ENCODE data around the gene MAST2.
A peak's percentile ranks its signal among the peaks of the same experiment; 100 is the strongest.
"Not testable (repeated sequence)": the region's sequence is repeated elsewhere in the genome, so short reads cannot be mapped to it uniquely, and the experiment has no call there.

MAST2 gene

GRCh38 chr1:46030876-46031660 is 227.7 kb downstream of the MAST2 start:
- DNase-seq, result no peak

DNA sequence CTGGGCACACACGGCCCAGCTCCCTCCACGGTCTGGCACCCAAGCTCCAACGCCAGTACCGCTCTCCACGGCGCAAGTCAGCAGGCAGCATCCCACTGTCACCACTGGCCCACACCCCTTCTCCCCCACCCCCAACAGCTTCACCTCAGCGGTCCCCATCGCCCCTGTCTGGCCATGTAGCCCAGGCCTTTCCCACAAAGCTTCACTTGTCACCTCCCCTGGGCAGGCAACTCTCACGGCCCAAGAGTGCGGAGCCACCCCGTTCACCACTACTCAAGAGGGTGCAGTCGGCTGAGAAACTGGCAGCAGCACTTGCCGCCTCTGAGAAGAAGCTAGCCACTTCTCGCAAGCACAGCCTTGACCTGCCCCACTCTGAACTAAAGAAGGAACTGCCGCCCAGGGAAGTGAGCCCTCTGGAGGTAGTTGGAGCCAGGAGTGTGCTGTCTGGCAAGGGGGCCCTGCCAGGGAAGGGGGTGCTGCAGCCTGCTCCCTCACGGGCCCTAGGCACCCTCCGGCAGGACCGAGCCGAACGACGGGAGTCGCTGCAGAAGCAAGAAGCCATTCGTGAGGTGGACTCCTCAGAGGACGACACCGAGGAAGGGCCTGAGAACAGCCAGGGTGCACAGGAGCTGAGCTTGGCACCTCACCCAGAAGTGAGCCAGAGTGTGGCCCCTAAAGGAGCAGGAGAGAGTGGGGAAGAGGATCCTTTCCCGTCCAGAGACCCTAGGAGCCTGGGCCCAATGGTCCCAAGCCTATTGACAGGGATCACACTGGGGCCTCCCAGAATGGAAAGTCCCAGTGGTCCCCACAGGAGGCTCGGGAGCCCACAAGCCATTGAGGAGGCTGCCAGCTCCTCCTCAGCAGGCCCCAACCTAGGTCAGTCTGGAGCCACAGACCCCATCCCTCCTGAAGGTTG is 231.4 kb downstream of the MAST2 start:
- no peak for DNase-seq

DNA sequence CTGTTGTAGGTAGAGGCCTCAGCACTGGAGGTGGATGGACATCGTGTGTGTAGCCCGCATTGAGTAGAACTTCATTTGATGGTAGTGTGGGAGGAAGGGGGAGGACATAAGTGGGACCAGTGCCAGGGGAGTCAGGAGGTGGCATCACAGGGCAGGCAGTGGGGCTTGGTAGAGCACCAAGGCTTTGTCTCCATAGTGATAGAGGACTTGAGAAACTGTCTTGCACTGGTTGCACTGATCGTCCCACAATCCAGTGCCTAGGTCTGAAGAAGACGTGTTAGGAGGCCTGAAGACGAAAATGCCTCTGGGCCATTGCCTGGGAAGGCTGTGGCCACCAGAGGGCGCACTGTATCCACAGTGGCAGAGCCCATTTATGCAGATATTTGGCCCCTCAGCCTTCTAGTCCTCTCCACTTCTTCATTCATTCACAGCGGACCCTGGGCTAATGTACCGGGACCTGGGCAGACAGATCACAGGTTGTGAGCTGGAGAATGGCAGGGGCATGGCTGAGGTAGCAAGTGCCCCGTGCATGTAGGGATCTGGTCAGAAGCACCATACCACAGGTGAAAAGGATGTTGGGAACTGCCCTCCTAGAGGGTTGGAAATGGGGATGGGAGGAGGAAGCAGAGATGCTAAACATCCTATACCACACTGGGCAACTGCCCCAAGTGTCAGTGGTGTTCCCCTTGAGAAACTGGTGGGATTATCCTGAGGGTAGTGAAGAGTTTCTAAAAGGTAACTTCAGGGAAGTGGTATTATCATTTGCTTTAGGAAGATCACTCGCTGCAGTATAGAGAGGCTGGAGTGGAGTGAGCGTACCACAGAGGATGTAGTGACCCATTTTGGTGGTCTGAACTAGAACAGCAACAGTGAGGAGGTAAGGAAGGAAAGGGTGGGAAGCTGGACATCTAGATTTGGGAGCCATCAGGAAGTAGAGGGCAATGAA is 233.8 kb downstream of the MAST2 start:
- DNase-seq, result peak; percentile 92

DNA sequence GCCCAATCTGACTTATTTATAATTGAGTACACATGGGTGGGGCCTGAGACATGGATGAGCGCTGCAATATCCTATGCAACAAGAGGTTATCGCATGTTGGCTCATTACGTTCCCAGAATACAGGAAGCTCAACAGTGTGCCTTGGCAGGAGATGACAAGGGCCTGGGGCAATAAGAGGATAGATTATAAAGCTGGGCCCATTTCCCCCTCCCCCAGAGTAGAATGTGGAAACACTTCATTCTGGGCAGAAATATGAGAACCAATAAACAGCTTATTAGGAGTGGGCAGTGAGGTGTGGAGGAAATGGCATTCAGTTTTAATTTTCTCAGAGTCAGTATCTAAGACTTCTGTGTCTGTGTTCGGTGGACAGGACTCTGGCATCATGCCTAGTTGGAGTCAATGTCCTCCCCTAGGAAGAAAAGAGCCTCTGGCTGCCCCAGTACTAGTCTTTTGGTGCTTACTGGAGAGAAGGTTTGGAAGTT is 236.2 kb downstream of the MAST2 start:
- DNase-seq, result no peak

DNA sequence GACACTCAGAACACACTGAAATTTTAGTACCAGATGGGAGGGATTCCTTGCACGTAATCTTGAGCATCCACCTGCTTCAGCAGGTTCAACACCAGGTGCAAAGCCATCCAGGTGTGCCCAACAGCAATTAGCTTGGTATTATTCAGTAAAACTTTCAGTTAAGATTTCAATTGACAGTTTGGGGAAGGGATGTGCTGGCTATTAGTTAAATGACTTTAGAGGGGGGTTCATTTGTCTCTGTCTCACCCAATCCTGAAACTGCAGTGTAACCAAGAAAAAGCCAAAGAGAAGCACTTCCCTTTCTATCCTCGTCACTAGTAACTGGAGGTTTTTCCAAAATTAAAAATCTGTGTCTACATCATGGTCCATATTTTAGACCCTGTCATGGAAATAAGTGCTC is 238.1 kb downstream of the MAST2 start:
- no peak for DNase-seq

DNA sequence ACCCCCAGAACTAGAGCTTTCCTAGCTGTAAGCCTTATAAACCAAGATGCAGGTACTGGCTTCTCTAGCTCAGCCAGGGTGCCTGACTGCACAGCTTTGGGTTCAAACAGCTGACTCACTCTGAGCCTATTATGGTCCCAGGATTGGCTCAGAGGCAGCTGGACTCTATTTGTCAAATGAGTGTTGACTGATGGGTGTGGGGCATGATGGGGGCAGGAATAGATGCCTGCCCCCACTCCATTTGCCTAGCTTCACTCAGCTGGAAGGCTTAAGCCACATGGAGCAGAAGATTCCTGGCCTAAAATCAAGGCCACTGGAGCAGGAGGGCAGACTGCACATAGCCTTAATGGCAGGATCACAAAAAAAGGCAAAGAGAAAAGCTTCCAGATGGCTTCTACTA is 238.6 kb downstream of the MAST2 start:
- peak; percentile 63 for DNase-seq

DNA sequence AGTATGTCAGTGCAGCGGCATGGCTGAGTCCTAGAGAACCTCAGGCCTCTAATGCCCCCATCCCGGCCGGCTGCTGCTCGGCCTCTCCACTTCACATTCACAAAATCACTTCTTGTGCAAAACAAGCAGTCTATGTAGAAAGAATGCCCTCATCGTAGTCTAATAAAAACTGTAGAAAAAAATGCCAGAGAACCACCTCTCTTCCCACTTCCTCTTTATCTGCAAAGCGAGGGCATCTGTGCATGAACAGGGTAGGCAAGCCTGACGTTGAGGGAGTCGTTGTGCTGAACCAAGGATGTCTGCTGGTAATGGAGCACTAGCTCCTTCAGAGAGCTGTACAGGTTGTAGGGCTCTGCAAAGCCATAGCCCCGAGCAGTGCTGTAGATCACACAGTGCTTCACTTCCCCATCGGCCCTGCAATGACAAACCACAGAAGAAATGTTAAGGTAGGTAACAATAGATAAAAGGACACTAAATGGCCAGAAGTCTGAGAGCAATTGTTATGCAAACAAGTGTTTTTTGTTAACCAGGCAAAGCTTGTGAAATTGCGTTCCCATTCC is 240.1 kb downstream of the MAST2 start:
- DNase-seq, result no peak

- DNase-seq, result no peak
Measured at GRCh38 chr1:46044116-46044515, 240.7 kb downstream of the MAST2 start.

DNA sequence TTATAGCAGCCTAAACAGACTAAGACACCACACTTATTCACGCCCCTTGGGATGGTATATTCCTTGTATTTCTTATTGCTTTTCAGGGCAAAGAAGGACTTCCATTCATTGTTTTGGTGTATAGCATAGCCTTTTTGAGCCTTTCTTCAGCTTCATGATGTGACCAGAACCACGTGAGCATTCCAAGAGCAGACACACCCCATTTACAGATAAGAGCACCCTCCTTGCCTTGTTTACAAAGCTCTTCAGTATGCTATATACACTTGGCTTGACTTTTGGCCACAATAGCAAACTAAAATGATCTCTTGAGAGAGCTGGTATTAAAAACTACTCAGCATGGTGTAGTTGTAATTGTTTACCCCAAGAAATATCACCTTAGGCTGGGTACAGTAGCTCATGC is 250.3 kb downstream of the MAST2 start:
- DNase-seq, result no peak

- no peak for DNase-seq
Measured at GRCh38 chr1:46056325-46056724, 252.9 kb downstream of the MAST2 start.

DNA sequence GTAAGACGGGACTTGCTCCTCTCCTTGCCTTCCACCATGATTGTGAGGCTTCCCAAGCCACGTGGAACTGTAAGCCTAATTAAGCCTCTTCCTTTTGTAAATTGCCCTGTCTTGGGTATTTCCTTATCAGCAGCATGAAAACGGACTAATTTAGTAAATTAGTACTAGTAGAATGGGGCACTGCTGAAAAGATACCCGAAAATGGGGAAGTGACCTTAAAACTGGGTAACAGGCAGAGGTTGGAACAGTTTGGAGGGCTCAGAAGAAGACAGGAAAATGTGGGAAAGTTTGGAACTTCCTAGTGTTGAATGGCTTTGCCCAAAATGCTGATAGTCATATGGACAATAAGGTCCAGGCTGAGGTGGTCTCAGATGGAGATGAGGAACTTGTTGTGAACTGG is 253.8 kb downstream of the MAST2 start:
- DNase-seq, result not testable (repeated sequence)

DNA sequence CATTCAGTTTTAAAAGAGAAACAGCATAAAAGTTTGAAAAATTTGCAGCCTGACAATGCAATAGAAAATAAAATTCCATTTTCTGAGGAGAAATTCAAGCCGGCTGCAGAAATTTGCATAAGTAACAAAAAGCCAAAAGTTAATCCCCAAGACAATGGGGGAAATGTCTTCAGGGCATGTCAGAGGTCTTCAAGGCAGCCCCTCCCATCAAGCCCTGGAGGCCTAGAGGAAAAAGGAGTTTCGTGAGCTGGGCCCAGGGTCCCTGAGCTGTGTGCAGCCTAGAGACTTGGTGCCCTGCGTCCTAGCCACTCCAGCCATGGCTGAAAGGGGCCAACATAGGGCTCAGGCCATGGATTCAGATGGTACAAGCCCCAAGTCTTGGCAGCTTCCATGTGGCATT is 254.4 kb downstream of the MAST2 start:
- DNase-seq, result no peak

DNA sequence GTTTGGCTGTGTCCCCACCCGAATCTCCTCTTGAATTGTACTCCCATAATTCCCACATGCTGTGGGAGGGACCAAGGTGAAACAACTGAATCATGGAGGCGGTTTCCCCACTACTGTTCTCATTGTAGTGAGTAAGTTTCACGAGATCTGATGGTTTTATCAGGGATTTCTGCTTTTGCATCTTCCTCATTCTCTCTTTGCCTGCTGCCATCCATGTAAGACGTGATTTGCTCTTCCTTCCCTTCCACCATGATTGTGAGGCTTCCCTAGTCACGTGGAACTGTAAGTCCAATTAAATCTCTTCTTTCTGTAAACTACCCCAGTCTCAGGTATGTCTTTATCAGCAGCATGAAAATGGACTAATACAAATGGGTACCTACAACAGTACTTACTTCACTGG is 255.5 kb downstream of the MAST2 start:
- DNase-seq, result no peak

DNA sequence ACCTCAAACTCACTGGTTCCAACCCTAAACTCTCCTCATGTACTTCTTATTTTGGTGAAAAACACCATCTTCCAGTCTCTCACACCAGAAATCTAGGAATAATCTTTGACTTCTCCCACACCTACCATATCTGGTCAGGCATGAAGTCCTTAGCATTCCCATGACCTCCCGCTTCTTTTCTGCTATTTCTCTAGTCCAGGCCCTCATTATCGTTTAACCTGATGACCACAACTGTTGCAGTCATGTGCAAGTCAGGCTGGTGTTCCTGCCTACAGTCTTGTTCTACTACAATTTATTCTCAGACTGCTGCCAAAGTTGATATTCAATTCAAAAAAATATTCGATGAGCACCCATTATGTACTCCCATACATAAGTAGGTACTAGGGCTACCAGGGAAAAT is 257.7 kb downstream of the MAST2 start:
- DNase-seq, result no peak

GRCh38 chr1:46062651-46063319 is 259.4 kb downstream of the MAST2 start:
- no peak for DNase-seq

- no peak for DNase-seq
Measured at GRCh38 chr1:46064708-46065107, 261.3 kb downstream of the MAST2 start.

- DNase-seq, result no peak
Measured at GRCh38 chr1:46065405-46065804, 262.0 kb downstream of the MAST2 start.

DNA sequence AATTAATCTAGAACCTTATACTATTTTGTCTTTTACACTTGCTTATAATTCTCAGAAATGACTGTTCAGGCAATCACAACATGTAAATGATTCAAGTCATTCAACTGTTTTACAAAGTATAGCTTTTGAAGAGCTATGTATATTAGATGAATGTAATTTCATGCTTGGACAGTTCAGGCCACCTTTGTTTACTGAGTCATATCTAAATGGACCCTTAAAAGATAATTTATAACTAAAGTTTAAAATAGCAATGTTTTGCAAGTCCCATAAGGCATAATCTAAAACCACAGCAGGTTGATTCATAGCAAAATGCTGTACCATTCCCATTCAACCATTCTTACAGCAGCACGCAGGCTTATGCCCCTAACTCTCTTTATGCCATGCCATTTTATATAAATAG is 264.2 kb downstream of the MAST2 start:
- no peak for DNase-seq

GRCh38 chr1:46068525-46068924 is 265.1 kb downstream of the MAST2 start:
- no peak for DNase-seq

- DNase-seq, result no peak
Measured at GRCh38 chr1:46070164-46070814, 266.9 kb downstream of the MAST2 start.

DNA sequence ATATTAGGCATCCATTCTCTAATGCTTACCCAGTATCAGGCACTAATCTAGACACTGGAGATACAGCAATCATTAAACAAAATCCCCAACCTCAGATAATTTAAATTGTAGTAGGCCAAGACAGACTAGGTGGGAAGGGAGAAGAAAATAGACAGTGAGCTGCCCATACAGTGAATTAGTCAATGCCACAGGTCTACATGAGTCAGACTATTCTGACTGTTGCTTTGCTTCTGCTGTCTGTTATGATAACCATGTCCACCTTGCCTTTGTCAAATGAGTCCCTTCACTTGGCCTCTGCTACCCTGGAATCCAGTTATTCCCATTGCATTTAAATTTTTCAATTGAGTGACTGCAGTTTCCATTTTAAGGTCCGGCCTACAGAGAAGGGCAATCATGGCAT is 269.6 kb downstream of the MAST2 start:
- no peak for DNase-seq
